Liver (tissue), 9 donors: ENCODE data around the gene ASS1. TPM values are rescaled to one million over a fixed set of nuclear protein-coding genes. Genes with fewer than 3 reads are reported as not detected.
A peak's percentile ranks its signal among the peaks of the same experiment; 100 is the strongest.

ENCODE experiments used
- DNase-seq: peaks from one replicate; pipeline ENCODE4 v3.0.0-alpha.2; 2017; ENCODE audit warnings: low spot score
- H3K27ac ChIP-seq, 2 donors: one replicate each; pipeline ENCODE4 v1.7.0; 2013; ENCODE audit warnings: inconsistent platforms in 2 of 2, low read length in 2 of 2, control low read depth in 1 of 2, low read depth in 1 of 2, mild to moderate bottlenecking in 1 of 2
- H3K27me3 ChIP-seq, 4 donors: one replicate each; pipeline versions ENCODE4 v1.6.1 to v1.7.0; 2013; ENCODE audit warnings: low read length in 3 of 4, inconsistent platforms in 1 of 4, mild to moderate bottlenecking in 1 of 4, moderate library complexity in 1 of 4; ENCODE audit not compliant: control insufficient read depth in 4 of 4, insufficient read depth in 4 of 4
- H3K36me3 ChIP-seq, 4 donors: one replicate each; pipeline versions ENCODE4 v1.6.1 to v1.7.0; 2013; ENCODE audit warnings: low read length in 3 of 4, mild to moderate bottlenecking in 3 of 4, low read depth in 1 of 4, moderate library complexity in 1 of 4; ENCODE audit not compliant: control insufficient read depth in 4 of 4, insufficient read depth in 3 of 4
- H3K4me1 ChIP-seq, 4 donors: one replicate each; pipeline versions ENCODE4 v1.6.1 to v1.7.0; 2013; ENCODE audit warnings: low read length in 3 of 4, mild to moderate bottlenecking in 3 of 4, moderate library complexity in 1 of 4; ENCODE audit not compliant: control insufficient read depth in 4 of 4, insufficient read depth in 4 of 4
- H3K4me3 ChIP-seq, 3 donors: one replicate each; pipeline versions ENCODE4 v1.6.1 to v1.7.0; 2013; ENCODE audit warnings: low read length in 3 of 3, control low read depth in 1 of 3, low read depth in 1 of 3, mild to moderate bottlenecking in 1 of 3
- H3K9ac ChIP-seq, 2 donors: one replicate each; pipeline ENCODE4 v1.7.0; 2013; ENCODE audit warnings: low read length in 2 of 2, mild to moderate bottlenecking in 2 of 2, moderate library complexity in 2 of 2, control low read depth in 1 of 2, low read depth in 1 of 2
- H3K9me3 ChIP-seq, 4 donors: one replicate each; pipeline versions ENCODE4 v1.6.1 to v1.7.0; 2013; ENCODE audit warnings: low read length in 3 of 4; ENCODE audit not compliant: control insufficient read depth in 4 of 4
- ATF3 ChIP-seq: IDR thresholded peaks from 2 replicates; pipeline ENCODE4 v1.6.1; 2016; ENCODE audit warnings: antibody characterized with exemption
- CTCF ChIP-seq: fragments of 150-350 bp; IDR thresholded peaks from 2 replicates; pipeline ENCODE4 v1.5.1; 2017; ENCODE audit warnings: improper control_type of control experiment, low read depth, low read length; ENCODE audit not compliant: missing input control
- EGR1 ChIP-seq, 2 donors: IDR thresholded peaks; 2 replicates each; pipeline ENCODE4 v1.6.1; 2016 to 2018; ENCODE audit warnings: antibody characterized with exemption in 2 of 2, low read depth in 2 of 2
- FOXA2 ChIP-seq: IDR thresholded peaks from 2 replicates; pipeline ENCODE4 v1.6.1; 2016; ENCODE audit warnings: antibody characterized with exemption
- GABPA ChIP-seq, 2 donors: IDR thresholded peaks in 1 of 2; conservative IDR thresholded peaks in 1 of 2; 2 replicates each; pipeline ENCODE4 v1.6.1; 2016; ENCODE audit warnings: antibody characterized with exemption in 2 of 2, mild to moderate bottlenecking in 1 of 2, moderate library complexity in 1 of 2
- HNF4G ChIP-seq: IDR thresholded peaks from 2 replicates; pipeline ENCODE4 v1.6.1; 2016; ENCODE audit warnings: antibody characterized with exemption
- JUND ChIP-seq, 2 donors: IDR thresholded peaks; 2 replicates each; pipeline ENCODE4 v1.6.1; 2016; ENCODE audit warnings: antibody characterized with exemption in 2 of 2
- MAX ChIP-seq: IDR thresholded peaks from 2 replicates; pipeline ENCODE4 v1.6.1; 2016; ENCODE audit warnings: antibody characterized with exemption
- NR2F2 ChIP-seq: IDR thresholded peaks from 2 replicates; pipeline ENCODE4 v1.6.1; 2016; ENCODE audit warnings: antibody characterized with exemption
- RAD21 ChIP-seq, 2 donors: IDR thresholded peaks; 2 replicates each; pipeline ENCODE4 v1.6.1; 2016; ENCODE audit warnings: antibody characterized with exemption in 2 of 2, mild to moderate bottlenecking in 2 of 2
- REST ChIP-seq: IDR thresholded peaks from 2 replicates; pipeline ENCODE4 v1.6.1; 2016; ENCODE audit warnings: antibody characterized with exemption, mild to moderate bottlenecking
- RXRA ChIP-seq, 2 donors: IDR thresholded peaks; 2 replicates each; pipeline ENCODE4 v1.6.1; 2017 to 2018; ENCODE audit warnings: antibody characterized with exemption in 2 of 2, mild to moderate bottlenecking in 1 of 2
- SP1 ChIP-seq: IDR thresholded peaks from 2 replicates; pipeline ENCODE4 v1.6.1; 2018; ENCODE audit warnings: antibody characterized with exemption, mild to moderate bottlenecking
- TAF1 ChIP-seq: conservative IDR thresholded peaks from 2 replicates; pipeline ENCODE4 v1.6.1; 2016; ENCODE audit warnings: antibody characterized with exemption, mild to moderate bottlenecking
- YY1 ChIP-seq: IDR thresholded peaks from 2 replicates; pipeline ENCODE4 v1.6.1; 2016; ENCODE audit warnings: antibody characterized with exemption, mild to moderate bottlenecking
- ZBTB33 ChIP-seq: IDR thresholded peaks from 2 replicates; pipeline ENCODE4 v1.6.1; 2016; ENCODE audit warnings: antibody characterized with exemption
- WGBS: extraction: QIAGEN DNeasy Blood & Tissue Kit; methylation state at CpG from one replicate; pipeline ENCODE4 v1.1.7; 2013; 5-methylcytosine and 5-hydroxymethylcytosine counted together
- polyA plus RNA-seq, 2 donors: library from polyadenylated mRNA; stranded (reverse) in 1 of 2; unstranded in 1 of 2; fragments of 200-250 nt in 1 of 2; fragments of >200 nt in 1 of 2; fragmentation: Nextera tagmentation in 1 of 2; extraction: Ambion mirVana in 1 of 2; gene quantifications; one replicate each; pipeline versions ENCODE4 v1.2.1 to v1.2.3, GENCODE V29; 2013 to 2015
- total RNA-seq, 2 donors: library from RNA; depleted of rRNA; stranded (reverse); fragments of >200 nt; gene quantifications; one replicate each; pipeline ENCODE4 v1.2.3, GENCODE V29; 2014
- donor health status: healthy.
- donor health status: healthy.
- donor health status: healthy.
- donor health status: healthy.
- donor health status: healthy.

ASS1 gene
- total and polyA plus RNA-seq, 4 donors = 396 to 711 (median 533) TPM

GRCh38 chr9:130447193-130447816 is 2.5 kb downstream of the ASS1 start:
- Histone ChIP-seq H3K27me3 (no peaks in the 10 kb centered on the region), H3K4me3 (peak overlapping the region; percentile 9 to 80 (median 76)), H3K4me1 (peaks cover 34 to 84% (median 72%) of the 10 kb centered on the region in 4 donors), H3K9me3 (no peaks in the 10 kb centered on the region), H3K9ac (peak overlapping the region; percentile 42 to 91), H3K27ac (peak overlapping the region; percentile 91 to 94), H3K36me3 (no peaks in the 10 kb centered on the region)
- 46% methylated on average over 12 of the region's 12 CpGs for WGBS
- no peak for DNase-seq
- TF ChIP-seq YY1 (no peak), MAX (no peak), RXRA (IDR thresholded peaks at IDR 0.05) (no peak), TAF1 (no peak), HNF4G (no peak), NR2F2 (no peak), ZBTB33 (no peak), GABPA (IDR thresholded peaks at IDR 0.05 in 1 of 2, conservative IDR thresholded peaks at IDR 0.05 in 1 of 2) (no peak), EGR1 (IDR thresholded peaks at IDR 0.05; ENCODE audit: low read depth in 2 of 2) (no peak), SP1 (no peak), CTCF (no peak), REST (no peak), FOXA2 (no peak)

GRCh38 chr9:130448035-130448624 is 3.4 kb downstream of the ASS1 start:
- peaks cover 33 to 89% (median 76%) of the 10 kb centered on the region in 4 donors for H3K4me1 ChIP-seq
- peak overlapping the region in 1 of 3 donors; percentile 76 for H3K4me3 ChIP-seq
- peak overlapping the region in 1 of 2 donors; percentile 91 for H3K9ac ChIP-seq
- peak overlapping the region; percentile 91 to 94 for H3K27ac ChIP-seq
- H3K27me3 ChIP-seq = no peaks in the 10 kb centered on the region
- no peak for DNase-seq
- no peaks in the 10 kb centered on the region for H3K9me3 ChIP-seq
- H3K36me3 ChIP-seq = no peaks in the 10 kb centered on the region
- whole genome bisulfite sequencing = 40% methylated on average over 12 of the region's 12 CpGs
- TF ChIP-seq RAD21 (IDR thresholded peaks at IDR 0.05) = no peak
- no peak for TF ChIP-seq GABPA (IDR thresholded peaks at IDR 0.05 in 1 of 2, conservative IDR thresholded peaks at IDR 0.05 in 1 of 2)
- no peak for TF ChIP-seq MAX
- no peak for TF ChIP-seq ZBTB33
- TF ChIP-seq HNF4G = no peak
- TF ChIP-seq FOXA2 = no peak
- peak; percentile 72 for TF ChIP-seq ATF3
- TF ChIP-seq YY1 = no peak
- TF ChIP-seq JUND (IDR thresholded peaks at IDR 0.05) = no peak
- no peak for TF ChIP-seq REST
- peak in 1 of 2 donors; percentile 32 for TF ChIP-seq RXRA (IDR thresholded peaks at IDR 0.05)
